Peyer's patch (tissue), 4 donors: ENCODE measurements around the gene AP3M1. TPM values are rescaled to one million over a fixed set of nuclear protein-coding genes. Genes with fewer than 3 reads are reported as not detected.

Source experiments
- DNase-seq, 3 donors: peaks; one replicate each; pipeline ENCODE4 v3.0.0-alpha.2; 2017 to 2019
- H3K27ac ChIP-seq, 4 donors: fragments of 200-600 bp; sonication (generic); one replicate each; pipeline ENCODE4 v1.5.1; 2016 to 2019
- H3K27me3 ChIP-seq, 2 donors: fragments of 200-600 bp; sonication (generic); one replicate each; pipeline ENCODE4 v1.5.1; 2019
- H3K36me3 ChIP-seq, 3 donors: fragments of 200-600 bp; sonication (generic); one replicate each; pipeline ENCODE4 v1.5.1; 2016 to 2019
- H3K4me1 ChIP-seq, 4 donors: fragments of 200-600 bp; sonication (generic); one replicate each; pipeline ENCODE4 v1.5.1; 2016 to 2019
- H3K4me3 ChIP-seq, 4 donors: fragments of 200-600 bp; sonication (generic); 1 replicate in 3 of 4; 2 replicates in 1 of 4; pipeline ENCODE4 v1.5.1; 2016 to 2019; ENCODE audit warnings: mild to moderate bottlenecking in 1 of 4
- H3K9me3 ChIP-seq, 4 donors: fragments of 200-600 bp; sonication (generic); one replicate each; pipeline ENCODE4 v1.5.1; 2016 to 2019; ENCODE audit warnings: mild to moderate bottlenecking in 1 of 4
- POLR2A ChIP-seq, 2 donors: fragments of 450-650 bp; IDR thresholded peaks; one replicate each; pipeline ENCODE4 v1.5.1; 2017; ENCODE audit warnings: antibody characterized with exemption in 2 of 2, mild to moderate bottlenecking in 2 of 2, moderate library complexity in 2 of 2
- total RNA-seq, 4 donors: library from RNA; depleted of rRNA; stranded (reverse); fragments of >200 nt; gene quantifications; one replicate each; pipeline ENCODE4 v1.1.0, GENCODE V29; 2016
- TF ChIP-seq, protein P1 (sequence below), 6 experiments: fragments of 450-650 bp in 4 of 6; fragments of 200-600 bp in 2 of 6; sonication (generic) in 1 of 6; IDR thresholded peaks; one replicate each; pipeline ENCODE4 v1.5.1; 2017 to 2019; ENCODE audit warnings: antibody characterized with exemption in 6 of 6, mild to moderate bottlenecking in 3 of 6, moderate library complexity in 1 of 6

AP3M1 gene, protein sequence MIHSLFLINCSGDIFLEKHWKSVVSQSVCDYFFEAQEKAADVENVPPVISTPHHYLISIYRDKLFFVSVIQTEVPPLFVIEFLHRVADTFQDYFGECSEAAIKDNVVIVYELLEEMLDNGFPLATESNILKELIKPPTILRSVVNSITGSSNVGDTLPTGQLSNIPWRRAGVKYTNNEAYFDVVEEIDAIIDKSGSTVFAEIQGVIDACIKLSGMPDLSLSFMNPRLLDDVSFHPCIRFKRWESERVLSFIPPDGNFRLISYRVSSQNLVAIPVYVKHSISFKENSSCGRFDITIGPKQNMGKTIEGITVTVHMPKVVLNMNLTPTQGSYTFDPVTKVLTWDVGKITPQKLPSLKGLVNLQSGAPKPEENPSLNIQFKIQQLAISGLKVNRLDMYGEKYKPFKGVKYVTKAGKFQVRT
- 10 to 100 TPM; 17.5 to 23.2 (median 22.0) TPM for total RNA-seq

DNA sequence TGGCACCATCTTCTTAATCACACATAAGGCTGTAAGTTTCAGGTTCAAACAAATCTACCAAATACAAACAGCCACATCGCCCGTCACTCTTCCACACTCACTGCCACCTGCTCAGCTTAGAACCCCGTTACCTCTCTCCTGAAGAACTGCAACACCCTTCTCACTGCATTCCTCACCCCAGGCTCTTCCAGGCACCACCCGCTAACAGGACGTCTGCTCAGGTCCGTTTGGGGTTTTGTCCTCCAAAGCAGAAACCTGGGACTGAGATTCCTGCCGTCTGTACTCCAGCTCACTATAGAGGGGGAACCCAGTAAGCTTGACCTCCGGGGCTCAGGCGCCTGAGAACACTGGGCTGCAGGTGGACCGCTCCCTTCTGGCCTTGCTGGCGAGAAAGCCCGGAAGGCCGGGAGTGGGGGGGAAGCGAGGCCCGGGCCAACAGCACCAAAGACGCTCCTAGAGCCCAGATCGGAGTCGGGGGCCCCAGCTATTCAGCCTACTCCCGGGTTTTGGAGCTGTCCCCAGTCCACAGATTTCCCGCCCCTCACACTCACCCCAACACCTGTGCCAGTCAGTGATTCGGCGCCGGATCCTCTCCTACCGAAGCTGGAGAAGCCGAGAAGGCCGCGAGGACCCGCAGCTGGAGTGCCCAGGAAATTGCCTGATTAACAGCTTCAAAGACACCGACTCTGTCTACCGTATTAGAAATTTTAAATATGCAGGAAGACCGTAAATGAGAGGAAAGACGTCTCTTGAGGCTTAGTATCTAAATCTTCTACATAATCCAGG lies at the start of gene AP3M1:
Gene AP3M1 (minus strand): TSS at position 625 of the 786 bp plus-strand sequence. CDS start 12,449 bp downstream, outside the sequence.
- TF ChIP-seq, protein P1, sequence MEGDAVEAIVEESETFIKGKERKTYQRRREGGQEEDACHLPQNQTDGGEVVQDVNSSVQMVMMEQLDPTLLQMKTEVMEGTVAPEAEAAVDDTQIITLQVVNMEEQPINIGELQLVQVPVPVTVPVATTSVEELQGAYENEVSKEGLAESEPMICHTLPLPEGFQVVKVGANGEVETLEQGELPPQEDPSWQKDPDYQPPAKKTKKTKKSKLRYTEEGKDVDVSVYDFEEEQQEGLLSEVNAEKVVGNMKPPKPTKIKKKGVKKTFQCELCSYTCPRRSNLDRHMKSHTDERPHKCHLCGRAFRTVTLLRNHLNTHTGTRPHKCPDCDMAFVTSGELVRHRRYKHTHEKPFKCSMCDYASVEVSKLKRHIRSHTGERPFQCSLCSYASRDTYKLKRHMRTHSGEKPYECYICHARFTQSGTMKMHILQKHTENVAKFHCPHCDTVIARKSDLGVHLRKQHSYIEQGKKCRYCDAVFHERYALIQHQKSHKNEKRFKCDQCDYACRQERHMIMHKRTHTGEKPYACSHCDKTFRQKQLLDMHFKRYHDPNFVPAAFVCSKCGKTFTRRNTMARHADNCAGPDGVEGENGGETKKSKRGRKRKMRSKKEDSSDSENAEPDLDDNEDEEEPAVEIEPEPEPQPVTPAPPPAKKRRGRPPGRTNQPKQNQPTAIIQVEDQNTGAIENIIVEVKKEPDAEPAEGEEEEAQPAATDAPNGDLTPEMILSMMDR (IDR thresholded peaks at IDR 0.05) = no peak
- peak; percentile 25 to 53 for TF ChIP-seq POLR2A (IDR thresholded peaks at IDR 0.05)
- no peaks in the 10 kb centered on the region for H3K27me3 ChIP-seq
- H3K36me3 ChIP-seq = no peaks in the 10 kb centered on the region
- peaks cover 0 to 41% (median 2%) of the 10 kb centered on the region in 4 donors for H3K4me1 ChIP-seq
- H3K9me3 ChIP-seq = no peaks in the 10 kb centered on the region
- peak within 1 kb of the TSS; percentile 83 to 93 (median 90) for H3K27ac ChIP-seq
- DNase-seq = peak; percentile 82 to 93 (median 88)
- H3K4me3 ChIP-seq = peak within 1 kb of the TSS; percentile 65 to 89 (median 70)

DNA sequence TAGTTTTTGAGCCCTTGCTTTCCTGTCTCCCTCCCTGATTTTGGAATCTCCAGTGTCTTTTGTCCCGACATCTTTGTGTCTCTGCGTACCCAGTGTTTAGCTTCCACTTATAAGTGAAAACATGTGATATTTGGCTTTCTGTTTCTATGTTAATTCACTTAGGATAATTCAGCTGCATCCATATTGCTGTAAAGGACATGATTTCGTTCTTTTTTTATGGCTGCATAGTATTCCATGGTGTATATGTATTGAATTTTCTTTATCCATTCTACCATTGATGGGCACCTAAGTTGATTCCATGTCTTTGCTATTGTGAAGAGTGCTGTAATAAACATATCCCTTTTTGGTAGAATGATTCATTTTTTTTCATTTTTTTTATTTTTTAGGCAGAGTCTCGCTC lies 48.7 kb upstream of the AP3M1 start:
- DNase-seq = no peak

DNA sequence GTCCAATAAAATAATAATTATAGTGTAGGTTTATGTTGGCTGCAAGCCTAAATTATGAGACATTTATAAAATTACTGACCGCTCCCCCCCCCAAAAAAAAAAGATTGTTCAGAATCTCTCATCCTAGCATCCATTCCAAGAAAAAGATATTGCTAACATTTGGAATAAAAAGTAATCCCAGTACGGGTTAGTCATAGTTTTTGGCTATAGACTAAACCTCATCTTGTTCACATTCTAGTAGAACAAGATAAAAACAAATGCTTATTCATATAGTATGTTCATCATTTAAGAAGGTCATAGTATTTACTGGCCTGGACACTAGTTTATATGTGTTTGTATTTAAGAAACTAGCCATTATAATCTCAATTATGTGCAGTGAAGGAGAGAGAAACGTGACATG lies 44.4 kb upstream of the AP3M1 start:
- no peak for DNase-seq
- TF ChIP-seq, protein P1 (IDR thresholded peaks at IDR 0.05) = no peak
- TF ChIP-seq POLR2A (IDR thresholded peaks at IDR 0.05) = no peak
- H3K9me3 ChIP-seq = no peaks in the 10 kb centered on the region
- no peak overlapping the region for H3K4me3 ChIP-seq
- no peak overlapping the region for H3K27ac ChIP-seq
- H3K27me3 ChIP-seq = no peaks in the 10 kb centered on the region
- peaks cover 0 to 10% (median 5%) of the 10 kb centered on the region in 4 donors for H3K4me1 ChIP-seq
- H3K36me3 ChIP-seq = no peaks in the 10 kb centered on the region

More for the DNA sequence above, 48.7 kb upstream of the AP3M1 start:
- TF ChIP-seq, protein P1 (IDR thresholded peaks at IDR 0.05) = no peak
- no peak for TF ChIP-seq POLR2A (IDR thresholded peaks at IDR 0.05)
- Histone ChIP-seq H3K9me3 (no peaks in the 10 kb centered on the region), H3K27ac (no peak overlapping the region), H3K4me3 (no peak overlapping the region), H3K36me3 (no peaks in the 10 kb centered on the region), H3K27me3 (no peaks in the 10 kb centered on the region), H3K4me1 (no peaks in the 10 kb centered on the region)

DNA sequence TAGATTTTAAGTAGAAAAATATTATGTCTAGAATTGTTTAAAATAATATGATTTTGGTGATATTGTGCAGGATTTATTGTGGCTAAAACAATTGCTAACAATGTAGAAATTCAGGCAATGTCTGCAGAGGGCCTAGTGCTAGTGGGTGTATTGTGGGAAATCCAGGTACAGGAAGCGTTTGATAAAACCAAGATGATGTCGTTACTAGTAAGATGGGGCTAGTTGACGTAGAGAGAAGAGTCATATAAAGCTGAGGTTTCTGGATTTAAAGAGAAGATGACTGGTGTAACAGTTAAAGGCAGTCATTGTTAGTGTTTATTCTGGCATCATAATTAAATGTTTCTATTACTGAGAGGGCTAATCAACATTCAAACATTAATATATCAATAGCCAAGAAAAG lies 43.9 kb upstream of the AP3M1 start:
- no peak for DNase-seq
- H3K4me3 ChIP-seq = no peak overlapping the region
- TF ChIP-seq, protein P1 (IDR thresholded peaks at IDR 0.05) = no peak
- TF ChIP-seq POLR2A (IDR thresholded peaks at IDR 0.05) = no peak
- no peaks in the 10 kb centered on the region for H3K9me3 ChIP-seq
- no peak overlapping the region for H3K27ac ChIP-seq
- H3K27me3 ChIP-seq = no peaks in the 10 kb centered on the region
- no peaks in the 10 kb centered on the region for H3K36me3 ChIP-seq
- H3K4me1 ChIP-seq = peaks cover 0 to 12% (median 5%) of the 10 kb centered on the region in 4 donors

DNA sequence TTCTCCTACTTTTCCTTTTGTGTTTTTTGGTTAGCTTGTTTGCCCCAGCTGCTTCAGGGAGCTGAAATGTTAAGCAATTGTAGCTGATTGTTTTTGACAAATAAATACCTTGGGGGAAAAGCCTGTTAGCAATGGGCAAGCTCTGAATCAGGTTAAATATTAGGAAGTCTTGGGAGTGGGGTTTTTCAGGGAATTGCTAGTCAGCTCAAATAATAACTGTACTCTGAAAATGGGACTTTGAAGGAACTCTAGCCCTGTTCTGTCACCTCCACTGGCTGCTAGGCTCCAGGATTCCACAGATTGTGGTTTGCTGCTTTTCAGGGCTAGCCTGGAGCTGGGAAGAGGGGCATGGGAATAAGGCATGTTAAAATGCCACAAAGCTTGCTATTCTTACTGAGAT lies 39.9 kb upstream of the AP3M1 start:
- no peaks in the 10 kb centered on the region for H3K36me3 ChIP-seq
- peak overlapping the region in 1 of 4 donors; percentile 8 for H3K4me3 ChIP-seq

More for the DNA sequence above, 39.9 kb upstream of the AP3M1 start:
- H3K9me3 ChIP-seq = no peaks in the 10 kb centered on the region
- DNase-seq = no peak
- TF ChIP-seq, protein P1 (IDR thresholded peaks at IDR 0.05) = no peak
- no peak for TF ChIP-seq POLR2A (IDR thresholded peaks at IDR 0.05)
- no peaks in the 10 kb centered on the region for H3K27me3 ChIP-seq
- peaks cover 0 to 12% (median 5%) of the 10 kb centered on the region in 4 donors for H3K4me1 ChIP-seq
- H3K27ac ChIP-seq = peak overlapping the region; percentile 35 to 62 (median 54)
